ENCODE data around the gene FANCI.

- no peak for TF ChIP-seq CTCF (IDR thresholded peaks at IDR 0.05 in 2 of 3, conservative IDR thresholded peaks at IDR 0.05 in 1 of 3; ENCODE audit: borderline replicate concordance in 1 of 3, insufficient read depth in 1 of 3, low read depth in 2 of 3, low read length in 2 of 3)
- TF ChIP-seq ATF3 (IDR thresholded peaks at IDR 0.05) = no peak
- TF ChIP-seq POLR2AphosphoS5 (IDR thresholded peaks at IDR 0.05; ENCODE audit: low read depth, low read length) = no peak
- no peak for TF ChIP-seq JUND (IDR thresholded peaks at IDR 0.05)
- no peak for TF ChIP-seq EZH2 (IDR thresholded peaks at IDR 0.05)
- no peak for TF ChIP-seq REST (IDR thresholded peaks at IDR 0.05; ENCODE audit: low read depth)
- TF ChIP-seq ZBTB33 (IDR thresholded peaks at IDR 0.05; ENCODE audit: extremely low read depth, insufficient replicate concordance, low read length) = no peak
Observed at GRCh38 chr15:89203705-89204273, 40.0 kb upstream of the FANCI start.
